Neural progenitor cell (in vitro differentiated cells): ENCODE results near the gene CDK7. TPM values are rescaled to one million over a fixed set of nuclear protein-coding genes. Genes with fewer than 3 reads are reported as not detected.
"Not testable (repeated sequence)": the region's sequence is repeated elsewhere in the genome, so short reads cannot be mapped to it uniquely, and the experiment has no call there.

Experiments used
- DNase-seq: peaks from one replicate; pipeline ENCODE4 v3.0.0-alpha.2; 2016; ENCODE audit warnings: low spot score
- H2AFZ ChIP-seq: fragments of 200-600 bp; sonication (generic); replicated peaks from 2 replicates; pipeline ENCODE4 v1.6.1; 2016; ENCODE audit warnings: antibody characterized with exemption
- H3F3A ChIP-seq: fragments of 200-600 bp; sonication (generic); 2 replicates; pipeline ENCODE4 v1.6.1; 2016; ENCODE audit warnings: antibody characterized with exemption, low read depth
- H3K27ac ChIP-seq: fragments of 200-600 bp; sonication (generic); 2 replicates; pipeline ENCODE4 v1.5.1; 2016; ENCODE audit warnings: mild to moderate bottlenecking
- H3K27me3 ChIP-seq: fragments of 200-600 bp; sonication (generic); 2 replicates; pipeline ENCODE4 v1.6.1; 2016; ENCODE audit warnings: mild to moderate bottlenecking, moderate library complexity
- H3K36me3 ChIP-seq: fragments of 200-600 bp; sonication (generic); 2 replicates; pipeline ENCODE4 v1.5.1; 2016
- H3K4me1 ChIP-seq: fragments of 200-600 bp; sonication (generic); 2 replicates; pipeline ENCODE4 v1.6.1; 2016; ENCODE audit warnings: mixed run types
- H3K4me2 ChIP-seq: fragments of 200-600 bp; sonication (generic); 2 replicates; pipeline ENCODE4 v1.6.1; 2016
- H3K4me3 ChIP-seq: fragments of 200-600 bp; sonication (generic); 2 replicates; pipeline ENCODE4 v1.5.1; 2016
- H3K79me2 ChIP-seq: fragments of 200-600 bp; sonication (generic); 2 replicates; pipeline ENCODE4 v1.6.1; 2016; ENCODE audit warnings: low read depth
- H3K9ac ChIP-seq: fragments of 200-600 bp; sonication (generic); 2 replicates; pipeline ENCODE4 v1.6.1; 2016
- H3K9me3 ChIP-seq: fragments of 200-600 bp; sonication (generic); 2 replicates; pipeline ENCODE4 v1.5.1; 2016; ENCODE audit warnings: low read depth
- H4K20me1 ChIP-seq: fragments of 200-600 bp; sonication (generic); 2 replicates; pipeline ENCODE4 v1.6.1; 2016; ENCODE audit warnings: low read depth
- H3K27ac Mint-ChIP-seq: 3 replicates; pipeline ENCODE4 v1.8.0; 2021; ENCODE audit warnings: mixed read lengths
- H3K27me3 Mint-ChIP-seq: 2 replicates; pipeline ENCODE4 v1.8.0; 2022; ENCODE audit warnings: low read depth, mild to moderate bottlenecking, inconsistent platforms, moderate library complexity, mixed read lengths; ENCODE audit not compliant: insufficient read depth
- H3K36me3 Mint-ChIP-seq: 3 replicates; pipeline ENCODE4 v1.8.0; 2021; ENCODE audit warnings: mixed read lengths
- H3K4me1 Mint-ChIP-seq: 3 replicates; pipeline ENCODE4 v1.8.0; 2021; ENCODE audit warnings: mixed read lengths
- H3K4me3 Mint-ChIP-seq: 3 replicates; pipeline ENCODE4 v1.8.0; 2021; ENCODE audit warnings: mild to moderate bottlenecking, moderate library complexity, mixed read lengths
- H3K9me3 Mint-ChIP-seq: 3 replicates; pipeline ENCODE4 v1.8.0; 2020; ENCODE audit warnings: mixed read lengths
- CTCF ChIP-seq: fragments of 200-600 bp; sonication (generic); IDR thresholded peaks from 2 replicates; pipeline ENCODE4 v1.5.1; 2017; ENCODE audit warnings: antibody characterized with exemption, mild to moderate bottlenecking
- EZH2 ChIP-seq: fragments of 200-600 bp; sonication (generic); IDR thresholded peaks from 2 replicates; pipeline ENCODE4 v1.6.1; 2017; ENCODE audit warnings: antibody characterized with exemption, mild to moderate bottlenecking, moderate library complexity
- EZH2phosphoT487 ChIP-seq: fragments of 200-600 bp; sonication (generic); IDR thresholded peaks from 2 replicates; pipeline ENCODE4 v1.6.1; 2017; ENCODE audit warnings: antibody characterized with exemption
- total RNA-seq: library from RNA; depleted of rRNA; stranded (reverse); fragments of >200 nt; gene quantifications from 2 replicates; pipeline ENCODE4 v1.2.3, GENCODE V29; 2015; ENCODE audit warnings: low replicate concordance

CDK7 gene
- total RNA-seq, 1 donor from 2014 or later, result 57.3 TPM

DNA sequence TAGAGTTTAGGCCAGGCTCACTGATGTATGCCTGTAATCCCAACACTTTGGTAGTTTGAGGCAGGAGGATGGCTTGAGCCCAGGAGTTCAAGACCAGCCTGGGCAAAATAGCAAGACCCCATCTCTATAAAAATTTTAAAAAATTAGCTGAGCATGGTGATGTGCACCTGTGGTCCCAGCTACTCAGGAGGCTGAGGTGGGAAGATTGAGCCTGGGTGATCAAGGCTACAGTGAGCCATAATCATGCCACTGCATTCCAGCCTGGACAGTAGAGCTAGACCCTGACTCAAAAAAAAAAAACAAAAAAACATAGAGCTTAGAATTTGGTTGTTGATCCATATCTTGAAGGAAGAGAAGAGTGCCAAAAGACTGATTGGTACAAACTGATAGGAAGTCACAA lies 14.7 kb upstream of the CDK7 start:
- peak overlapping the region; percentile 21 for H3K4me3 Mint-ChIP-seq
- H3K36me3 Mint-ChIP-seq, result peaks cover 8% of the 10 kb centered on the region
- TF ChIP-seq EZH2phosphoT487, result no peak
- no peak for TF ChIP-seq EZH2
- no peak for TF ChIP-seq CTCF
- H3K27me3 Mint-ChIP-seq, result peaks cover 4% of the 10 kb centered on the region
- Histone ChIP-seq H3K9me3 (no peaks in the 10 kb centered on the region), H4K20me1 (no peaks in the 10 kb centered on the region), H2AFZ (no peak overlapping the region), H3K4me3 (no peak overlapping the region), H3K4me1 (no peaks in the 10 kb centered on the region), H3K36me3 (peaks cover 5% of the 10 kb centered on the region), H3K9ac (no peak overlapping the region), H3F3A (peaks cover 22% of the 10 kb centered on the region), H3K4me2 (no peak overlapping the region), H3K27me3 (no peaks in the 10 kb centered on the region), H3K79me2 (peaks cover 38% of the 10 kb centered on the region), H3K27ac (no peak overlapping the region)
- H3K27ac Mint-ChIP-seq, result no peak overlapping the region
- H3K9me3 Mint-ChIP-seq, result peaks cover 3% of the 10 kb centered on the region
- DNase-seq, result no peak
- peaks cover 7% of the 10 kb centered on the region for H3K4me1 Mint-ChIP-seq

DNA sequence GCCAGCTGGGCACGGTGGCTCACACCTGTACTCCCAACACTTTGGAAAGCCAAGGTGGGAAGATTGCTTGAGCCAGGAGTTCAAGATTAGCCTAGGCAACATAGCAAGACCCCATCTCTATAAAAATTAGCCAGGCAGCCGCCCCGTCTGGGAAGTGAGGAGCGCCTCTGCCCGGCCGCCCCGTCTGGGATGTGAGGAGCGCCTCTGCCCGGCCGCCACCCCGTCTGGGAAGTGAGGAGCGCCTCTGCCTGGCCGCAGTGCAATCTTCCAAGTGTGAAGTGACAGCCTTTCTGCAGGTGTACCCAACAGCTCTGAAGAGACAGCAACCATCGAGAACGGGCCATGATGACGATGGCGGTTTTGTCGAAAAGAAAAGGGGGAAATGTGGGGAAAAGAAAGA lies 14.3 kb upstream of the CDK7 start:
- not testable (repeated sequence) for H3K4me1 ChIP-seq, H3K4me3 ChIP-seq, H3K27me3 ChIP-seq, H3K4me2 ChIP-seq, H3K36me3 ChIP-seq, H2AFZ ChIP-seq, H3K9ac ChIP-seq, H3K27me3 Mint-ChIP-seq, H3K9me3 Mint-ChIP-seq, H3K27ac Mint-ChIP-seq, H3K27ac ChIP-seq, H3K4me1 Mint-ChIP-seq, H4K20me1 ChIP-seq, H3K9me3 ChIP-seq, H3K36me3 Mint-ChIP-seq, DNase-seq
- H3K79me2 ChIP-seq, result peaks cover 38% of the 10 kb centered on the region
- peaks cover 22% of the 10 kb centered on the region for H3F3A ChIP-seq
- H3K4me3 Mint-ChIP-seq, result peak overlapping the region; percentile 21

DNA sequence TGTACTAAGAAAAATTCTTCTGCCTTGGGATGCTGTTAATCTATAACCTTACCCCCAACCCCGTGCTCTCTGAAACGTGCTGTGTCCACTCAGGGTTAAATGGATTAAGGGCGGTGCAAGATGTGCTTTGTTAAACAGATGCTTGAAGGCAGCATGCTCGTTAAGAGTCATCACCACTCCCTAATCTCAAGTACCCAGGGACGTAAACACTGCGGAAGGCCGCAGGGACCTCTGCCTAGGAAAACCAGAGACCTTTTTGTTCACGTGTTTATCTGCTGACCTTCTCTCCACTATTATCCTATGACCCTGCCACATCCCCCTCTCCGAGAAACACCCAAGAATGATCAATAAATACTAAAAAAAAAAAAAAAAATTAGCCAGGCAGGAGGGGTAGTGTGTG lies 13.9 kb upstream of the CDK7 start:
- H3K9ac ChIP-seq, DNase-seq, H3K36me3 ChIP-seq, H3K4me2 ChIP-seq, H2AFZ ChIP-seq, H3K9me3 Mint-ChIP-seq, H3K27me3 ChIP-seq, H3K27me3 Mint-ChIP-seq, H3K4me3 Mint-ChIP-seq, H3K27ac ChIP-seq, H3K9me3 ChIP-seq, H3K4me3 ChIP-seq, H3K36me3 Mint-ChIP-seq, H3K4me1 Mint-ChIP-seq, H3K4me1 ChIP-seq, H3K27ac Mint-ChIP-seq, H4K20me1 ChIP-seq: not testable (repeated sequence)
- H3K79me2 ChIP-seq, result peaks cover 38% of the 10 kb centered on the region
- H3F3A ChIP-seq, result peaks cover 22% of the 10 kb centered on the region

DNA sequence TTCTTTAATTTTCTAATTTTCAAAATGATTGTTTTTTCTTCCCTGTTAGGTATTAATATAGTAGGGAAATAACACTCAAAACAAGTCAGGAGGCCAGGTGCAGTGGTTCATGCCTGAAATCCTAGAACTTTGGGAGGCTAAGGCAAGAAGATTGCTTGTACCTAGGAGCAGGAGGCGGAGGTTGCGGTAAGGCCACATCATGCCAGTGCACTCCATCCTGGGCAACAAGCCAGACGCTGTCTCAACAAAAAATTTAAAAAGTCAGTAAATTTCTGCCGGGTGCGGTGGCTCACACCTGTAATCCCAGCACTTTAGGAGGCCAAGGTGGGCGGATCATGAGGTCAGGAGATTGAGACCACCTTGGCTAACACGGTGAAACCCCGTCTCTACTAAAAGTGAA lies 10.2 kb upstream of the CDK7 start:
- no peaks in the 10 kb centered on the region for H3K27me3 Mint-ChIP-seq
- H3K36me3 Mint-ChIP-seq, result peaks cover 5% of the 10 kb centered on the region

More for the DNA sequence above, 10.2 kb upstream of the CDK7 start:
- no peak for DNase-seq
- Histone ChIP-seq H3K9ac (no peak overlapping the region), H3K4me1 (no peaks in the 10 kb centered on the region), H3K36me3 (peaks cover 15% of the 10 kb centered on the region), H2AFZ (no peak overlapping the region), H4K20me1 (no peaks in the 10 kb centered on the region), H3K9me3 (no peaks in the 10 kb centered on the region), H3K27ac (no peak overlapping the region), H3K27me3 (no peaks in the 10 kb centered on the region), H3K79me2 (peaks cover 23% of the 10 kb centered on the region), H3K4me3 (no peak overlapping the region), H3K4me2 (no peak overlapping the region), H3F3A (no peaks in the 10 kb centered on the region)
- no peak overlapping the region for H3K27ac Mint-ChIP-seq
- peaks cover 3% of the 10 kb centered on the region for H3K9me3 Mint-ChIP-seq
- H3K4me1 Mint-ChIP-seq, result no peaks in the 10 kb centered on the region
- no peak overlapping the region for H3K4me3 Mint-ChIP-seq
- TF ChIP-seq CTCF, result no peak
- no peak for TF ChIP-seq EZH2
- no peak for TF ChIP-seq EZH2phosphoT487
